K562 (cell line): ENCODE results near the gene LTA. TPM values are rescaled to one million over a fixed set of nuclear protein-coding genes. Genes with fewer than 3 reads are reported as not detected.

Source experiments
- ATF1 ChIP-seq, 2 experiments: fragments of 450-650 bp in 1 of 2; IDR thresholded peaks; 2 replicates each; pipeline ENCODE4 v1.6.1; 2016; ENCODE audit warnings: missing compliant biosample characterization in 1 of 2, missing genetic modification characterization in 1 of 2
- ELF1 ChIP-seq: fragments of 200-800 bp; sonication (Bioruptor generic); IDR thresholded peaks from 2 replicates; pipeline ENCODE4 v1.6.1; 2016; ENCODE audit warnings: missing genetic modification characterization, missing compliant biosample characterization
- ELF2 ChIP-seq: fragments of 250-450 bp; sonication (Bioruptor Pico); IDR thresholded peaks from 2 replicates; pipeline ENCODE4 v1.5.0; 2021; ENCODE audit warnings: mild to moderate bottlenecking
- EP400 ChIP-seq: fragments of 450-650 bp; IDR thresholded peaks from 2 replicates; pipeline ENCODE4 v1.6.1; 2017; ENCODE audit warnings: antibody characterized with exemption, mild to moderate bottlenecking, moderate library complexity
- FOXA1 ChIP-seq: fragments of 450-650 bp; IDR thresholded peaks from 2 replicates; pipeline ENCODE4 v1.6.1; 2016; ENCODE audit warnings: mild to moderate bottlenecking, borderline replicate concordance
- IFI16 ChIP-seq: fragments of 250-450 bp; sonication (Bioruptor Pico); IDR thresholded peaks from 2 replicates; pipeline ENCODE4 v2.1.2; 2022; ENCODE audit warnings: mild to moderate bottlenecking, inconsistent platforms
- NBN ChIP-seq: fragments of 450-650 bp; IDR thresholded peaks from 2 replicates; pipeline ENCODE4 v1.6.1; 2016; ENCODE audit warnings: low read depth, mild to moderate bottlenecking
- OTX1 ChIP-seq: fragments of 450-650 bp; formaldehyde crosslinking; IDR thresholded peaks from 2 replicates; pipeline ENCODE4 v1.4.0; 2022; ENCODE audit warnings: mild to moderate bottlenecking
- SMARCA4 ChIP-seq: fragments of 450-650 bp; IDR thresholded peaks from 2 replicates; pipeline ENCODE4 v1.6.1; 2016
- STAT5A ChIP-seq: IDR thresholded peaks from 2 replicates; pipeline ENCODE4 v1.6.1; 2012; ENCODE audit warnings: low read length, inconsistent platforms, borderline replicate concordance
- SUPT5H ChIP-seq: fragments of 450-650 bp; IDR thresholded peaks from 2 replicates; pipeline ENCODE4 v1.6.1; 2016
- TARDBP ChIP-seq: fragments of 450-650 bp; IDR thresholded peaks from 2 replicates; pipeline ENCODE4 v1.6.1; 2016
- TEAD4 ChIP-seq, 2 experiments: sonication (generic) in 1 of 2; formaldehyde crosslinking in 1 of 2; IDR thresholded peaks; 2 replicates each; pipeline versions ENCODE4 v1.6.1 to v1.8.0; 2012 to 2022; ENCODE audit warnings: borderline replicate concordance in 1 of 2, inconsistent platforms in 1 of 2, low read length in 1 of 2, mild to moderate bottlenecking in 1 of 2, missing genetic modification reagents in 1 of 2
- ZFP1 ChIP-seq: fragments of 450-650 bp; formaldehyde crosslinking; IDR thresholded peaks from 2 replicates; pipeline ENCODE4 v1.4.0; 2020; ENCODE audit warnings: mild to moderate bottlenecking, mixed read lengths
- ZNF140 ChIP-seq: fragments of 250-450 bp; sonication (Bioruptor Pico); IDR thresholded peaks from 2 replicates; pipeline ENCODE4 v1.8.0; 2021; ENCODE audit warnings: moderate library complexity, mild to moderate bottlenecking, inconsistent platforms
- ZNF175 ChIP-seq: fragments of 200-800 bp; sonication (Bioruptor generic); IDR thresholded peaks from 2 replicates; pipeline ENCODE4 v1.6.1; 2016; ENCODE audit warnings: low read depth, mild to moderate bottlenecking, missing genetic modification characterization, missing compliant biosample characterization
- ZNF507 ChIP-seq: conservative IDR thresholded peaks from 2 replicates; pipeline ENCODE4 v1.6.1; 2017; ENCODE audit warnings: missing genetic modification characterization, missing compliant biosample characterization
- ZNF644 ChIP-seq: fragments of 200-800 bp; sonication (Bioruptor generic); IDR thresholded peaks from 2 replicates; pipeline ENCODE4 v1.6.1; 2016; ENCODE audit warnings: low read depth, missing genetic modification characterization, missing compliant biosample characterization
- ZSCAN32 ChIP-seq: fragments of 450-650 bp; formaldehyde crosslinking; IDR thresholded peaks from 2 replicates; pipeline ENCODE4 v1.4.0; 2020; ENCODE audit warnings: mild to moderate bottlenecking, moderate library complexity
- polyA plus RNA-seq, 8 experiments: library from polyadenylated mRNA; depleted of rRNA in 4 of 8; stranded (reverse) in 5 of 8; unstranded in 3 of 8; fragments of >200 nt; fragmentation: Nextera tagmentation in 2 of 8; fragmentation: Illumina TruSeq in 1 of 8; extraction: Ambion mirVana in 2 of 8; extraction: Trizol in 1 of 8; gene quantifications; 2 replicates each; pipeline versions ENCODE4 v1.2.1 to v1.2.3, GENCODE V29; 2011 to 2014; ENCODE audit warnings: inconsistent platforms in 1 of 8, missing spikeins in 1 of 8
- total RNA-seq, 7 experiments: library from RNA; depleted of rRNA in 6 of 7; stranded (reverse); fragments of >200 nt in 6 of 7; fragmentation: Illumina TruSeq in 2 of 7; extraction: Trizol in 2 of 7; gene quantifications; 2 replicates each; pipeline versions ENCODE4 v1.2.1 to v1.2.3, GENCODE V29; 2011 to 2021; ENCODE audit warnings: low replicate concordance in 1 of 7
- TF ChIP-seq, protein P1 (sequence below), 2 experiments: fragments of 450-650 bp; formaldehyde crosslinking in 1 of 2; IDR thresholded peaks; 2 replicates each; pipeline versions ENCODE4 v1.4.0 to v1.6.1; 2014 to 2020; ENCODE audit warnings: mild to moderate bottlenecking in 2 of 2, borderline replicate concordance in 1 of 2, low read depth in 1 of 2

The LTA gene
- total and polyA plus RNA-seq, 9 of the 15 experiments (the other 6 are each of a cell fraction or from before 2014, with no cell fraction given): 0.80 TPM; not detected in 8

DNA sequence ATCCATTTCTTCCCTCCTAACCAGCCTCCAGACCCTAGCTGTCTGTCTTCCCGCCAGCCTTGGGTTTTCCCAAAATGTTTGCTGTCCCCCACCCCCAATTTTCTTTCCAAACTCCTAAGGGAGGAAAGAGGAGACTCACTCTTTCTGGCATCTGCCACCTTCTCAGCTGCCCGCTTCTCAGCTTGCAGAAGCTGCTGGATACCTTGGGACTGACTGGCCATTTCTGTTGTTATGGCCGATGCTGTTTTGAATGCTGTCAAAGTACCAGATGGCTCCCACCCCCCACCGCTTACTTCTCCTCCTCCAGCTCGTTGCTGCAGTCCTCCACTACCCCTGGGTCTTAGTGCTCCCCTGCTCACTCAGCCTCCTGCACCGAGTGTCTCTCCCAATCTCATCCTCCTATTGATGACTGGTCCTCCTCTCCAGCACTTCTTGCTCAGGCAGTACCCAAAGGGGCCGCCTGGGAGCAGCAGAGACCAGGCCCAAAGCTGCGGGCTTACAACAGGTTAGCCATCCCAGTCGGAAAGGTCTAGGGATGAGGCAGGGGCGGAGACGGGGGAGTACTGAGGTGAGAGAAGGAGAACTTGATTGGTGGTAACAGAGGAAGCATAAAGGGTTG lies 25.6 kb upstream of the LTA start, which contains the start of gene ATP6V1G2 (continued):
- TF ChIP-seq, protein P1, sequence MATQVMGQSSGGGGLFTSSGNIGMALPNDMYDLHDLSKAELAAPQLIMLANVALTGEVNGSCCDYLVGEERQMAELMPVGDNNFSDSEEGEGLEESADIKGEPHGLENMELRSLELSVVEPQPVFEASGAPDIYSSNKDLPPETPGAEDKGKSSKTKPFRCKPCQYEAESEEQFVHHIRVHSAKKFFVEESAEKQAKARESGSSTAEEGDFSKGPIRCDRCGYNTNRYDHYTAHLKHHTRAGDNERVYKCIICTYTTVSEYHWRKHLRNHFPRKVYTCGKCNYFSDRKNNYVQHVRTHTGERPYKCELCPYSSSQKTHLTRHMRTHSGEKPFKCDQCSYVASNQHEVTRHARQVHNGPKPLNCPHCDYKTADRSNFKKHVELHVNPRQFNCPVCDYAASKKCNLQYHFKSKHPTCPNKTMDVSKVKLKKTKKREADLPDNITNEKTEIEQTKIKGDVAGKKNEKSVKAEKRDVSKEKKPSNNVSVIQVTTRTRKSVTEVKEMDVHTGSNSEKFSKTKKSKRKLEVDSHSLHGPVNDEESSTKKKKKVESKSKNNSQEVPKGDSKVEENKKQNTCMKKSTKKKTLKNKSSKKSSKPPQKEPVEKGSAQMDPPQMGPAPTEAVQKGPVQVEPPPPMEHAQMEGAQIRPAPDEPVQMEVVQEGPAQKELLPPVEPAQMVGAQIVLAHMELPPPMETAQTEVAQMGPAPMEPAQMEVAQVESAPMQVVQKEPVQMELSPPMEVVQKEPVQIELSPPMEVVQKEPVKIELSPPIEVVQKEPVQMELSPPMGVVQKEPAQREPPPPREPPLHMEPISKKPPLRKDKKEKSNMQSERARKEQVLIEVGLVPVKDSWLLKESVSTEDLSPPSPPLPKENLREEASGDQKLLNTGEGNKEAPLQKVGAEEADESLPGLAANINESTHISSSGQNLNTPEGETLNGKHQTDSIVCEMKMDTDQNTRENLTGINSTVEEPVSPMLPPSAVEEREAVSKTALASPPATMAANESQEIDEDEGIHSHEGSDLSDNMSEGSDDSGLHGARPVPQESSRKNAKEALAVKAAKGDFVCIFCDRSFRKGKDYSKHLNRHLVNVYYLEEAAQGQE (IDR thresholded peaks at IDR 0.05; ENCODE audit: borderline replicate concordance): peak; percentile 92
- TF ChIP-seq, protein P1 (CRISPR knock-in tag; IDR thresholded peaks at IDR 0.05; ENCODE audit: low read depth): no peak
- TF ChIP-seq SMARCA4 (no peak), ELF1 (tag) (no peak), ZNF507 (tag) (no peak), EP400 (no peak), ZNF175 (CRISPR knock-in tag) (no peak), ZNF140 (CRISPR knock-in tag) (no peak), FOXA1 (no peak), IFI16 (CRISPR knock-in tag) (no peak), ELF2 (CRISPR knock-in tag) (no peak), ATF1 (CRISPR knock-in tag; IDR thresholded peaks at IDR 0.05) (no peak), ATF1 (tag; IDR thresholded peaks at IDR 0.05) (no peak), ZSCAN32 (CRISPR knock-in tag) (no peak), OTX1 (no peak), SUPT5H (no peak), ZNF644 (no peak), TEAD4 (IDR thresholded peaks at IDR 0.05; ENCODE audit: low read length) (no peak; the same call in 1 of the 2 replicates), TEAD4 (CRISPR knock-in tag; IDR thresholded peaks at IDR 0.05; ENCODE audit: borderline replicate concordance) (no peak), TARDBP (peak; percentile 92), ZFP1 (CRISPR knock-in tag) (no peak), NBN (peak; percentile 18), STAT5A (no peak)
